Panc1 (cell line): ENCODE measurements around the gene TRIM66. TPM values are rescaled to one million over a fixed set of nuclear protein-coding genes. Genes with fewer than 3 reads are reported as not detected.

Experiments used
- ATAC-seq: fragments of 200-7000 bp; cut with Tn5 transposase; 2 replicates; pipeline ENCODE4 v1.9.1; 2020; ENCODE audit warnings: mild to moderate bottlenecking, moderate library complexity
- BruUV-seq: library from RNA; stranded (reverse); fragments of 400-500 nt; replicated peaks from 2 replicates; lab custom pipeline; 2021; lab: Mats Ljungman, UMichigan
- CTCF ChIA-PET: fragments of 300-600 bp; sonication (Branson Sonifier 250); formaldehyde crosslinking; loops from one replicate; lab custom pipeline; 2022; ENCODE audit warnings: antibody characterized with exemption; lab: Charles Lee
- POLR2A ChIA-PET: fragments of 300-600 bp; sonication (Branson Sonifier 250); formaldehyde crosslinking; loops from one replicate; lab custom pipeline; 2022; ENCODE audit warnings: antibody characterized with exemption; lab: Charles Lee
- DNase-seq: peaks from one replicate; pipeline ENCODE4 v3.0.0-alpha.2; 2010; ENCODE audit warnings: low read depth, low spot score
- H3K27ac ChIP-seq: 2 replicates; pipeline ENCODE4 v1.5.1; 2011; ENCODE audit warnings: mild to moderate bottlenecking, low read length, inconsistent platforms
- H3K27me3 ChIP-seq: fragments of 200-500 bp; sonication (Bioruptor generic); 2 replicates; pipeline ENCODE4 v1.6.0; 2014; ENCODE audit warnings: low read length, inconsistent platforms; ENCODE audit not compliant: control insufficient read depth, insufficient read depth
- H3K36me3 ChIP-seq: fragments of 200-500 bp; sonication (Bioruptor generic); 2 replicates; pipeline ENCODE4 v1.5.1; 2014; ENCODE audit warnings: inconsistent platforms, mild to moderate bottlenecking, low read length, moderate library complexity; ENCODE audit not compliant: control insufficient read depth, insufficient read depth
- H3K4me1 ChIP-seq: 2 replicates; pipeline ENCODE4 v1.5.1; 2011; ENCODE audit warnings: inconsistent platforms, mild to moderate bottlenecking, low read length, moderate library complexity; ENCODE audit not compliant: control insufficient read depth, insufficient read depth
- H3K4me3 ChIP-seq, 2 experiments: 2 replicates each; pipeline ENCODE4 v1.5.1; 2011 to 2012; ENCODE audit warnings: low read depth in 2 of 2, low read length in 2 of 2, mild to moderate bottlenecking in 2 of 2, inconsistent platforms in 1 of 2, moderate library complexity in 1 of 2
- H3K9me3 ChIP-seq: fragments of 200-500 bp; sonication (Bioruptor generic); 2 replicates; pipeline ENCODE4 v1.5.1; 2014; ENCODE audit warnings: low read depth, mild to moderate bottlenecking, inconsistent platforms, low read length, moderate library complexity; ENCODE audit not compliant: control insufficient read depth, insufficient read depth
- POLR2AphosphoS5 ChIP-seq: IDR thresholded peaks from 2 replicates; pipeline ENCODE4 v1.6.1; 2012; ENCODE audit warnings: mild to moderate bottlenecking, low read depth, low read length, moderate library complexity
- SIN3A ChIP-seq: IDR thresholded peaks from 2 replicates; pipeline ENCODE4 v1.6.1; 2012; ENCODE audit warnings: low read depth, mild to moderate bottlenecking, low read length, moderate library complexity, borderline replicate concordance; ENCODE audit not compliant: insufficient read depth
- TCF7L2 ChIP-seq: IDR thresholded peaks from 2 replicates; pipeline ENCODE4 v1.6.1; 2011; ENCODE audit warnings: mild to moderate bottlenecking, low read depth, low read length, inconsistent platforms
- in situ Hi-C: cut with HindIII; loops from 2 replicates; pipeline ENCODE4 v1.10.0; 2016; ENCODE audit warnings: low sequenced_read_pairs, low pct_unique_long_range_greater_than_20kb
- intact Hi-C: fragments of 100-400 bp; cut with micrococcal nuclease; formaldehyde crosslinking; loops from one replicate; pipeline ENCODE4 v1.10.0; 2022; ENCODE audit not compliant: unreplicated experiment
- total RNA-seq: library from RNA; stranded (reverse); gene quantifications from one replicate; pipeline ENCODE4 v1.2.1, GENCODE V29; 2021; ENCODE audit not compliant: unreplicated experiment
- TF ChIP-seq, protein P1 (sequence below), 2 experiments: IDR thresholded peaks; 2 replicates each; pipeline ENCODE4 v1.6.1; 2011 to 2012; ENCODE audit warnings: low read depth in 2 of 2, control low read depth in 1 of 2, low read length in 1 of 2, mild to moderate bottlenecking in 1 of 2, moderate library complexity in 1 of 2; ENCODE audit not compliant: insufficient read depth in 1 of 2
- TF ChIP-seq, protein P2 (sequence below): fragments of 450-650 bp; IDR thresholded peaks from 2 replicates; pipeline ENCODE4 v1.5.1; 2017; ENCODE audit warnings: mild to moderate bottlenecking

Gene TRIM66
- total RNA-seq, 1 experiment from 2014 or later, result 30.4 TPM

GRCh38 chr11:8717544-8717875, 35.0 kb upstream of the TRIM66 start:
- TF ChIP-seq POLR2AphosphoS5 (no peak), TCF7L2 (no peak)
- TF ChIP-seq, protein P1, sequence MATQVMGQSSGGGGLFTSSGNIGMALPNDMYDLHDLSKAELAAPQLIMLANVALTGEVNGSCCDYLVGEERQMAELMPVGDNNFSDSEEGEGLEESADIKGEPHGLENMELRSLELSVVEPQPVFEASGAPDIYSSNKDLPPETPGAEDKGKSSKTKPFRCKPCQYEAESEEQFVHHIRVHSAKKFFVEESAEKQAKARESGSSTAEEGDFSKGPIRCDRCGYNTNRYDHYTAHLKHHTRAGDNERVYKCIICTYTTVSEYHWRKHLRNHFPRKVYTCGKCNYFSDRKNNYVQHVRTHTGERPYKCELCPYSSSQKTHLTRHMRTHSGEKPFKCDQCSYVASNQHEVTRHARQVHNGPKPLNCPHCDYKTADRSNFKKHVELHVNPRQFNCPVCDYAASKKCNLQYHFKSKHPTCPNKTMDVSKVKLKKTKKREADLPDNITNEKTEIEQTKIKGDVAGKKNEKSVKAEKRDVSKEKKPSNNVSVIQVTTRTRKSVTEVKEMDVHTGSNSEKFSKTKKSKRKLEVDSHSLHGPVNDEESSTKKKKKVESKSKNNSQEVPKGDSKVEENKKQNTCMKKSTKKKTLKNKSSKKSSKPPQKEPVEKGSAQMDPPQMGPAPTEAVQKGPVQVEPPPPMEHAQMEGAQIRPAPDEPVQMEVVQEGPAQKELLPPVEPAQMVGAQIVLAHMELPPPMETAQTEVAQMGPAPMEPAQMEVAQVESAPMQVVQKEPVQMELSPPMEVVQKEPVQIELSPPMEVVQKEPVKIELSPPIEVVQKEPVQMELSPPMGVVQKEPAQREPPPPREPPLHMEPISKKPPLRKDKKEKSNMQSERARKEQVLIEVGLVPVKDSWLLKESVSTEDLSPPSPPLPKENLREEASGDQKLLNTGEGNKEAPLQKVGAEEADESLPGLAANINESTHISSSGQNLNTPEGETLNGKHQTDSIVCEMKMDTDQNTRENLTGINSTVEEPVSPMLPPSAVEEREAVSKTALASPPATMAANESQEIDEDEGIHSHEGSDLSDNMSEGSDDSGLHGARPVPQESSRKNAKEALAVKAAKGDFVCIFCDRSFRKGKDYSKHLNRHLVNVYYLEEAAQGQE (IDR thresholded peaks at IDR 0.05; ENCODE audit: insufficient read depth in 1 of 2, low read depth in 2 of 2, low read length in 1 of 2), result no peak
- ATAC-seq (no peak), DNase-seq (no peak)
- no peak overlapping the region for H3K4me3 ChIP-seq
- no peaks in the 10 kb centered on the region for H3K27me3 ChIP-seq
- H3K9me3 ChIP-seq, result no peaks in the 10 kb centered on the region
- intact Hi-C loops (no loop called here), in situ Hi-C loops (no loop called here)
- ChIA-PET CTCF (no interaction called here), POLR2A (no interaction called here)
- H3K36me3 ChIP-seq, result no peaks in the 10 kb centered on the region; the same call in 1 of the 2 replicates
- no peak overlapping the region for H3K27ac ChIP-seq
- no TSS peak for BruUV-seq
- H3K4me1 ChIP-seq, result peaks cover 26% of the 10 kb centered on the region

- H3K9me3 ChIP-seq, result no peaks in the 10 kb centered on the region
- ATAC-seq (no peak), DNase-seq (no peak)
- no peak overlapping the region for H3K4me3 ChIP-seq
- ChIA-PET POLR2A (no interaction called here), CTCF (no interaction called here)
- in situ Hi-C loops (no loop called here), intact Hi-C loops (no loop called here)
- no TSS peak for BruUV-seq
- TF ChIP-seq TCF7L2, result no peak
- TF ChIP-seq POLR2AphosphoS5, result no peak
- TF ChIP-seq SIN3A, result no peak
- TF ChIP-seq, protein P1 (IDR thresholded peaks at IDR 0.05; ENCODE audit: insufficient read depth in 1 of 2, low read depth in 2 of 2, low read length in 1 of 2), result no peak
- TF ChIP-seq, protein P2, sequence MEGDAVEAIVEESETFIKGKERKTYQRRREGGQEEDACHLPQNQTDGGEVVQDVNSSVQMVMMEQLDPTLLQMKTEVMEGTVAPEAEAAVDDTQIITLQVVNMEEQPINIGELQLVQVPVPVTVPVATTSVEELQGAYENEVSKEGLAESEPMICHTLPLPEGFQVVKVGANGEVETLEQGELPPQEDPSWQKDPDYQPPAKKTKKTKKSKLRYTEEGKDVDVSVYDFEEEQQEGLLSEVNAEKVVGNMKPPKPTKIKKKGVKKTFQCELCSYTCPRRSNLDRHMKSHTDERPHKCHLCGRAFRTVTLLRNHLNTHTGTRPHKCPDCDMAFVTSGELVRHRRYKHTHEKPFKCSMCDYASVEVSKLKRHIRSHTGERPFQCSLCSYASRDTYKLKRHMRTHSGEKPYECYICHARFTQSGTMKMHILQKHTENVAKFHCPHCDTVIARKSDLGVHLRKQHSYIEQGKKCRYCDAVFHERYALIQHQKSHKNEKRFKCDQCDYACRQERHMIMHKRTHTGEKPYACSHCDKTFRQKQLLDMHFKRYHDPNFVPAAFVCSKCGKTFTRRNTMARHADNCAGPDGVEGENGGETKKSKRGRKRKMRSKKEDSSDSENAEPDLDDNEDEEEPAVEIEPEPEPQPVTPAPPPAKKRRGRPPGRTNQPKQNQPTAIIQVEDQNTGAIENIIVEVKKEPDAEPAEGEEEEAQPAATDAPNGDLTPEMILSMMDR, result no peak
- H3K4me1 ChIP-seq, result peaks cover 26% of the 10 kb centered on the region
- H3K27me3 ChIP-seq, result no peaks in the 10 kb centered on the region
- no peaks in the 10 kb centered on the region; the same call in 1 of the 2 replicates for H3K36me3 ChIP-seq
- H3K27ac ChIP-seq, result no peak overlapping the region
Observed at GRCh38 chr11:8715501-8715900, 33.0 kb upstream of the TRIM66 start.
